H1 (cell line): ENCODE measurements around the gene AK5. TPM values are rescaled to one million over a fixed set of nuclear protein-coding genes. Genes with fewer than 3 reads are reported as not detected.
"Not testable (repeated sequence)": the region's sequence is repeated elsewhere in the genome, so short reads cannot be mapped to it uniquely, and the experiment has no call there.

ENCODE experiments used
- CTCF ChIA-PET: fragments of 300-600 bp; sonication (Branson Sonifier 250); formaldehyde crosslinking; loops from one replicate; lab custom pipeline; 2021; ENCODE audit not compliant: partially characterized antibody; lab: Charles Lee
- POLR2A ChIA-PET: fragments of 300-600 bp; sonication (Branson Sonifier 250); formaldehyde crosslinking; loops from one replicate; lab custom pipeline; 2021; ENCODE audit warnings: inconsistent platforms; ENCODE audit not compliant: partially characterized antibody; lab: Charles Lee
- DNase-seq, 2 experiments: peaks; one replicate each; pipeline versions ENCODE4 v3.0.0 to v3.0.0-alpha.2; 2010 to 2022; ENCODE audit warnings: low spot score in 2 of 2, low read depth in 1 of 2, mixed read lengths in 1 of 2
- FAIRE-seq: peaks from 2 replicates; lab custom pipeline; 2011; peaks lifted over from hg19 to GRCh38; lab: Jason Lieb, UNC
- H2AFZ ChIP-seq: 2 replicates; pipeline ENCODE4 v1.8.1; 2012; ENCODE audit warnings: low read length, inconsistent platforms
- H2AK5ac ChIP-seq: 2 replicates; pipeline ENCODE4 v1.6.1; 2013; ENCODE audit warnings: low read depth, low read length
- H2BK120ac ChIP-seq: replicated peaks from 2 replicates; pipeline ENCODE3; 2013; ENCODE audit warnings: low read depth, low read length, inconsistent platforms
- H2BK12ac ChIP-seq: 2 replicates; pipeline ENCODE4 v1.6.1; 2013; ENCODE audit warnings: low read depth, low read length
- H2BK15ac ChIP-seq: 2 replicates; pipeline ENCODE4 v1.6.1; 2013; ENCODE audit warnings: low read length
- H2BK20ac ChIP-seq: 2 replicates; pipeline ENCODE4 v1.6.1; 2013; ENCODE audit warnings: low read length
- H2BK5ac ChIP-seq: 2 replicates; pipeline ENCODE4 v1.6.1; 2013; ENCODE audit warnings: low read depth, low read length
- H3K14ac ChIP-seq: 2 replicates; pipeline ENCODE4 v1.6.1; 2013; ENCODE audit warnings: inconsistent platforms; ENCODE audit not compliant: insufficient read length
- H3K18ac ChIP-seq: 2 replicates; pipeline ENCODE4 v1.6.1; 2013; ENCODE audit warnings: low read length; ENCODE audit errors: extremely low read depth
- H3K23ac ChIP-seq: 2 replicates; pipeline ENCODE4 v1.6.1; 2013; ENCODE audit warnings: inconsistent platforms; ENCODE audit not compliant: insufficient read length
- H3K23me2 ChIP-seq: 2 replicates; pipeline ENCODE4 v1.6.1; 2013; ENCODE audit warnings: low read depth, low read length
- H3K27ac ChIP-seq: 2 replicates; pipeline ENCODE4 v1.6.1; 2011; ENCODE audit warnings: low read depth, low read length, inconsistent platforms
- H3K27me3 ChIP-seq, 4 experiments: replicated peaks in 1 of 4; 1 replicate in 1 of 4; 2 replicates in 3 of 4; pipeline versions ENCODE4 v1.6.1 to v1.8.1; 2011 to 2013; ENCODE audit warnings: low read length in 3 of 4, mild to moderate bottlenecking in 3 of 4, inconsistent platforms in 2 of 4, mixed read lengths in 2 of 4, moderate library complexity in 1 of 4; ENCODE audit not compliant: control insufficient read depth in 3 of 4, insufficient read depth in 3 of 4; ENCODE audit errors: extremely low read depth in 1 of 4
- H3K36me3 ChIP-seq, 4 experiments: 2 replicates each; pipeline versions ENCODE4 v1.6.1 to v1.8.1; 2011 to 2013; ENCODE audit warnings: mild to moderate bottlenecking in 4 of 4, low read length in 3 of 4, moderate library complexity in 2 of 4, control low read depth in 1 of 4, inconsistent platforms in 1 of 4; ENCODE audit not compliant: insufficient read depth in 4 of 4, control insufficient read depth in 2 of 4
- H3K4ac ChIP-seq: replicated peaks from 2 replicates; pipeline ENCODE3; 2013; ENCODE audit warnings: low read length, low read depth, mixed read lengths, inconsistent platforms; ENCODE audit not compliant: insufficient read length
- H3K4me1 ChIP-seq, 4 experiments: replicated peaks in 1 of 4; 1 replicate in 1 of 4; 2 replicates in 3 of 4; pipeline versions ENCODE4 v1.6.1 to v1.8.1; 2011 to 2013; ENCODE audit warnings: low read length in 3 of 4, inconsistent platforms in 2 of 4, mixed read lengths in 1 of 4; ENCODE audit not compliant: insufficient read depth in 4 of 4, control insufficient read depth in 3 of 4
- H3K4me2 ChIP-seq, 2 experiments: 2 replicates each; pipeline versions ENCODE4 v1.6.1 to v1.8.1; 2011 to 2013; ENCODE audit warnings: low read depth in 2 of 2, low read length in 2 of 2, control low read depth in 1 of 2, inconsistent platforms in 1 of 2, mild to moderate bottlenecking in 1 of 2; ENCODE audit not compliant: insufficient read depth in 1 of 2
- H3K4me3 ChIP-seq, 4 experiments: fragments of 200-600, 300-600 bp in 1 of 4; sonication (generic), shearing (Covaris generic), sonication (Bioruptor Twin) in 1 of 4; 2 replicates each; pipeline versions ENCODE4 v1.5.1 to v1.8.1; 2011 to 2016; ENCODE audit warnings: low read length in 4 of 4, low read depth in 3 of 4, control low read depth in 2 of 4, inconsistent platforms in 2 of 4, mild to moderate bottlenecking in 2 of 4, mixed read lengths in 1 of 4, moderate library complexity in 1 of 4; ENCODE audit not compliant: insufficient read depth in 2 of 4; ENCODE audit errors: extremely low read depth in 1 of 4
- H3K56ac ChIP-seq: replicated peaks from 2 replicates; pipeline ENCODE3; 2013; ENCODE audit warnings: low read depth, mild to moderate bottlenecking, mixed read lengths, low read length, inconsistent platforms; ENCODE audit not compliant: insufficient read length
- H3K79me1 ChIP-seq: 2 replicates; pipeline ENCODE4 v1.6.1; 2013; ENCODE audit warnings: low read depth, low read length, control low read depth
- H3K79me2 ChIP-seq, 2 experiments: 2 replicates each; pipeline versions ENCODE4 v1.6.1 to v1.8.1; 2012 to 2013; ENCODE audit warnings: low read length in 2 of 2, mild to moderate bottlenecking in 2 of 2, inconsistent platforms in 1 of 2; ENCODE audit not compliant: insufficient read depth in 2 of 2, control insufficient read depth in 1 of 2
- H3K9ac ChIP-seq, 4 experiments: replicated peaks in 1 of 4; 1 replicate in 1 of 4; 2 replicates in 3 of 4; pipeline versions ENCODE4 v1.6.1 to v1.8.1; 2011 to 2013; ENCODE audit warnings: low read depth in 3 of 4, low read length in 3 of 4, control low read depth in 2 of 4, mild to moderate bottlenecking in 2 of 4, moderate library complexity in 2 of 4, inconsistent platforms in 1 of 4; ENCODE audit errors: extremely low read depth in 1 of 4
- H3K9me3 ChIP-seq, 2 experiments: 2 replicates each; pipeline versions ENCODE4 v1.6.1 to v1.8.1; 2012 to 2013; ENCODE audit warnings: mild to moderate bottlenecking in 2 of 2, moderate library complexity in 2 of 2, control low read depth in 1 of 2, inconsistent platforms in 1 of 2, low read depth in 1 of 2, low read length in 1 of 2, mixed read lengths in 1 of 2; ENCODE audit not compliant: insufficient read depth in 2 of 2
- H4K20me1 ChIP-seq, 2 experiments: replicated peaks in 1 of 2; 2 replicates each; pipeline versions ENCODE3 to v1.8.1; 2011 to 2013; ENCODE audit warnings: inconsistent platforms in 2 of 2, low read length in 2 of 2, mild to moderate bottlenecking in 1 of 2; ENCODE audit not compliant: insufficient read depth in 2 of 2, control insufficient read depth in 1 of 2
- H4K5ac ChIP-seq: 2 replicates; pipeline ENCODE4 v1.6.1; 2013; ENCODE audit warnings: low read length, low read depth, mixed read lengths, inconsistent platforms; ENCODE audit not compliant: insufficient read length
- H4K8ac ChIP-seq: 2 replicates; pipeline ENCODE4 v1.8.0; 2013; ENCODE audit warnings: mild to moderate bottlenecking, moderate library complexity, low read length, inconsistent platforms; ENCODE audit not compliant: insufficient read depth; ENCODE audit errors: extremely low read depth
- H4K91ac ChIP-seq: replicated peaks from 2 replicates; pipeline ENCODE3; 2013; ENCODE audit warnings: low read length, mixed read lengths, inconsistent platforms; ENCODE audit not compliant: insufficient read length
- WGBS, 2 experiments: shearing (Covaris generic) in 1 of 2; methylation state at CpG; one replicate each; pipeline versions ENCODE4 v1.1.6 to v1.1.7; 2013 to 2015; ENCODE audit warnings: low lambda C conversion rate in 2 of 2, mixed read lengths in 2 of 2, inconsistent platforms in 1 of 2, low coverage in 1 of 2, missing lambda C conversion rate in 1 of 2; ENCODE audit not compliant: insufficient replicate concordance in 2 of 2, insufficient coverage in 1 of 2, insufficient read length in 1 of 2; ENCODE audit errors: extremely low coverage in 1 of 2, missing lambda C conversion rate in 1 of 2; 5-methylcytosine and 5-hydroxymethylcytosine counted together
- polyA plus RNA-seq, 7 experiments: library from polyadenylated mRNA; depleted of rRNA in 3 of 7; stranded (reverse) in 5 of 7; unstranded in 2 of 7; fragments of >200 nt in 5 of 7; fragments of 200-250 nt in 2 of 7; gene quantifications; 1 replicate in 5 of 7; 2 replicates in 1 of 7; 4 replicates in 1 of 7; pipeline versions ENCODE4 v1.2.1 to v1.2.3, GENCODE V29; 2011 to 2013; ENCODE audit warnings: missing spikeins in 2 of 7, mixed read lengths in 2 of 7
- total RNA-seq: library from RNA; stranded (reverse); fragmentation: NEBNext Ultra II Directional; extraction: Animal tissue kit (Norgen Biotek cat#: 25700); gene quantifications from 2 replicates; pipeline ENCODE4 v1.2.1, GENCODE V29; 2021

The AK5 gene
- total and polyA plus RNA-seq, 2 of the 8 experiments (the other 6 are each of a cell fraction or from before 2014, with no cell fraction given): 2.0 to 7.1 TPM

- not testable (repeated sequence) for H3K27ac ChIP-seq, H2AK5ac ChIP-seq, H3K27me3 ChIP-seq, H3K9me3 ChIP-seq, H3K79me1 ChIP-seq, FAIRE-seq, H3K4ac ChIP-seq, H3K79me2 ChIP-seq, H4K8ac ChIP-seq, H4K20me1 ChIP-seq, H2BK20ac ChIP-seq, H2BK15ac ChIP-seq, H4K5ac ChIP-seq, H2AFZ ChIP-seq, H3K4me3 ChIP-seq, H3K9ac ChIP-seq, H4K91ac ChIP-seq, H3K18ac ChIP-seq, H3K14ac ChIP-seq, H2BK5ac ChIP-seq, H3K56ac ChIP-seq, H2BK120ac ChIP-seq, H3K4me1 ChIP-seq, DNase-seq, H3K36me3 ChIP-seq, H3K23ac ChIP-seq, H3K23me2 ChIP-seq, H3K4me2 ChIP-seq, H2BK12ac ChIP-seq
- ChIA-PET CTCF (interaction anchor here (1.3 to 4.5 kb wide), 6 partner anchors 8 to 217 kb away, joined by 4 to 18 read pairs (median 7); no protein-coding TSS in a partner anchor), POLR2A (interaction anchor here (1.2 kb wide), 1 partner anchor 16 kb away, joined by 5 read pairs; no protein-coding TSS in a partner anchor)
- 98% methylated on average over 8 of the region's 8 CpGs; no CpG with 5 or more reads in 1 of the 2 experiments for WGBS, 2 experiments
Measured at GRCh38 chr1:77531149-77531548, 249.3 kb downstream of the AK5 start.
